Medulla oblongata (tissue), 1 donor: ENCODE data around the gene EFNA5.
"Not testable (repeated sequence)": the region's sequence is repeated elsewhere in the genome, so short reads cannot be mapped to it uniquely, and the experiment has no call there.

Experiments
- DNase-seq: peaks from one replicate; pipeline ENCODE4 v3.0.0-alpha.2; 2015; ENCODE audit errors: extremely low spot score

EFNA5 gene

GRCh38 chr5:107518616-107519015, 152.1 kb downstream of the EFNA5 start:
- DNase-seq: no peak

- DNase-seq: no peak
Observed at GRCh38 chr5:107518190-107518589, 152.5 kb downstream of the EFNA5 start.

GRCh38 chr5:107517185-107518033, 153.3 kb downstream of the EFNA5 start:
- no peak for DNase-seq

GRCh38 chr5:107516452-107517184, 154.1 kb downstream of the EFNA5 start:
- DNase-seq: no peak

GRCh38 chr5:107515521-107516080, 155.1 kb downstream of the EFNA5 start:
- DNase-seq: no peak

GRCh38 chr5:107514305-107514704, 156.4 kb downstream of the EFNA5 start:
- DNase-seq: no peak

- no peak for DNase-seq
Observed at GRCh38 chr5:107513337-107514085, 157.2 kb downstream of the EFNA5 start.

- DNase-seq: no peak
Observed at GRCh38 chr5:107512029-107512428, 158.7 kb downstream of the EFNA5 start.

GRCh38 chr5:107510125-107510524, 160.6 kb downstream of the EFNA5 start:
- DNase-seq: no peak

GRCh38 chr5:107508097-107508496, 162.6 kb downstream of the EFNA5 start:
- DNase-seq: no peak

- DNase-seq: no peak
Observed at GRCh38 chr5:107505763-107506534, 164.8 kb downstream of the EFNA5 start.

GRCh38 chr5:107504424-107504823, 166.3 kb downstream of the EFNA5 start:
- DNase-seq: no peak

GRCh38 chr5:107502676-107503060, 168.1 kb downstream of the EFNA5 start:
- DNase-seq: no peak

GRCh38 chr5:107501965-107502675, 168.6 kb downstream of the EFNA5 start:
- DNase-seq: no peak

GRCh38 chr5:107500840-107501239, 169.9 kb downstream of the EFNA5 start:
- DNase-seq: no peak

GRCh38 chr5:107500347-107500746, 170.4 kb downstream of the EFNA5 start:
- DNase-seq: no peak

GRCh38 chr5:107499776-107500175, 171.0 kb downstream of the EFNA5 start:
- DNase-seq: no peak

GRCh38 chr5:107499237-107499636, 171.5 kb downstream of the EFNA5 start:
- DNase-seq: no peak

- DNase-seq: no peak
Observed at GRCh38 chr5:107496466-107496865, 174.3 kb downstream of the EFNA5 start.

GRCh38 chr5:107494129-107494528, 176.6 kb downstream of the EFNA5 start:
- not testable (repeated sequence) for DNase-seq
